Esophagus (tissue), 2 donors: ENCODE measurements around the gene F10. TPM values are rescaled to one million over a fixed set of nuclear protein-coding genes. Genes with fewer than 3 reads are reported as not detected.
"Not testable (repeated sequence)": the region's sequence is repeated elsewhere in the genome, so short reads cannot be mapped to it uniquely, and the experiment has no call there.

Experiments used
- H3K27ac ChIP-seq, 2 donors: one replicate each; pipeline ENCODE4 v1.5.1; 2013; ENCODE audit warnings: low read depth in 2 of 2, mild to moderate bottlenecking in 2 of 2, inconsistent platforms in 1 of 2, low read length in 1 of 2, moderate library complexity in 1 of 2
- H3K27me3 ChIP-seq, 2 donors: one replicate each; pipeline ENCODE4 v1.6.1; 2013; ENCODE audit warnings: low read length in 2 of 2, control low read depth in 1 of 2, mild to moderate bottlenecking in 1 of 2; ENCODE audit not compliant: insufficient read depth in 2 of 2, control insufficient read depth in 1 of 2
- H3K36me3 ChIP-seq, 2 donors: one replicate each; pipeline ENCODE4 v1.6.1; 2013; ENCODE audit warnings: low read length in 1 of 2; ENCODE audit not compliant: control insufficient read depth in 2 of 2, insufficient read depth in 2 of 2
- H3K4me1 ChIP-seq, 2 donors: one replicate each; pipeline ENCODE4 v1.6.1; 2013; ENCODE audit warnings: low read length in 1 of 2; ENCODE audit not compliant: control insufficient read depth in 2 of 2, insufficient read depth in 2 of 2
- H3K4me3 ChIP-seq, 2 donors: one replicate each; pipeline ENCODE4 v1.5.1; 2013; ENCODE audit warnings: low read length in 2 of 2, mild to moderate bottlenecking in 2 of 2, low read depth in 1 of 2, moderate library complexity in 1 of 2
- H3K9me3 ChIP-seq, 2 donors: one replicate each; pipeline ENCODE4 v1.6.1; 2013; ENCODE audit warnings: mild to moderate bottlenecking in 2 of 2, low read depth in 1 of 2, low read length in 1 of 2, moderate library complexity in 1 of 2; ENCODE audit not compliant: control insufficient read depth in 2 of 2, insufficient read depth in 1 of 2
- WGBS, 2 donors: extraction: QIAGEN DNeasy Blood & Tissue Kit; methylation state at CpG; one replicate each; pipeline ENCODE4 v1.1.7; 2013; 5-methylcytosine and 5-hydroxymethylcytosine counted together
- polyA plus RNA-seq, 2 donors: library from polyadenylated mRNA; stranded (reverse); fragments of 200-250 nt; gene quantifications; one replicate each; pipeline ENCODE4 v1.2.3, GENCODE V29; 2013
- donor health status: healthy with polysubstance abuse.
- donor health status: Bipolar disorder and iron deficiency.

F10 gene
- polyA plus RNA-seq, 2 donors, result 1.6 to 4.5 TPM

DNA sequence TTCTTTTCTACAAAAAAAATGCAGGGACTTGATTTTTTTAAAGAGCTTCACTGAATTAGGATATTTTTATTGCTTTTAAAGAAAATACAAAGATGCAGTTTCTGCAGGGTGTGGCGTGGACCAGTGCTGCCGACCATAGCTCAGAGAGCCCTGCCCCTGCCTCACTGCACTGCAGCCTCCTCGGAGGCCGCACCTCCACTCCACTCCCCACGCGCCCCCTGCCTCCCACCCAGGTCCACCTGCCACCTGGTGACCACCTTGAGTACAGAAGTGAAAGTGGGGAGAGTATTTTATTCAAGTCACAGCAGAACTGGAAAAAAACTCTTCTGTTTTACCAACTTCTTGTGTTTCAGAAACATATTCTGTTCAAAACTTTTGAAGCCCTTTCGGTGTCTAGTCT is 24.9 kb upstream of the F10 start:
- H3K36me3 ChIP-seq, result peaks cover 0 to 3% of the 10 kb centered on the region in 2 donors
- H3K4me1 ChIP-seq, result no peaks in the 10 kb centered on the region
- no peak overlapping the region for H3K27ac ChIP-seq
- WGBS, 2 donors, result 88 to 89% methylated on average over 7 of the region's 7 CpGs
- no peak overlapping the region for H3K4me3 ChIP-seq
- no peaks in the 10 kb centered on the region for H3K9me3 ChIP-seq
- H3K27me3 ChIP-seq, result no peaks in the 10 kb centered on the region

DNA sequence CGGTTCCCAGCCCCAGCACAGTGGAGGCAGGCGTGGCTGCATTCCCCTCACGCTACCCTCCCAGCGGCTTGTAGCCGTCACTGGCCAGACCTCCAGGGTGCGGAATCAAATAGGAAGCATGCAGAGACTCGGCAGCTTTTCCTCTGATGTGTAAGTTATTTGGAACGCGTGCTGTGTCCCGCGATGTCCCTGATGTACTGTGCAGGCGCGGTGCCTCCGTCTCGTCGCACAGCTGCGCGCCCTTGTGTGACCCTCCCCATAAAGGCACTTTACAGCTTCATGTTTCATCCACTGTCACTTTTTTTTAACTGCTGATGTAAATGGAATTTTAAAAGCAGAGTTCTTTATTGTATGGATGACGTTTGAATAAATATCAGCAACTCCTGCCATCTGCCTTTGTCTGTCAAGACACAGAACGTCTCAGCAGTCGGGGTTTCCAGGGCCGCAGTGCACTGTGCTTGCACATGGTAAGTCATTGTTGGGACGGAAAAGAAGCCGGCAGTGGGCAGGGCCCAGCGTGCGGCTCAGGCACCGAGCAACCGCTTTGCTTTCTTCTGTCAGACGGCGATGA is 24.4 kb upstream of the F10 start:
- H3K4me1 ChIP-seq, result no peaks in the 10 kb centered on the region
- no peak overlapping the region for H3K4me3 ChIP-seq
- no peak overlapping the region for H3K27ac ChIP-seq
- H3K27me3 ChIP-seq, result no peaks in the 10 kb centered on the region
- H3K36me3 ChIP-seq, result peaks cover 0 to 3% of the 10 kb centered on the region in 2 donors
- H3K9me3 ChIP-seq, result no peaks in the 10 kb centered on the region
- 75 to 79% methylated on average over 30 of the region's 30 CpGs for WGBS, 2 donors

DNA sequence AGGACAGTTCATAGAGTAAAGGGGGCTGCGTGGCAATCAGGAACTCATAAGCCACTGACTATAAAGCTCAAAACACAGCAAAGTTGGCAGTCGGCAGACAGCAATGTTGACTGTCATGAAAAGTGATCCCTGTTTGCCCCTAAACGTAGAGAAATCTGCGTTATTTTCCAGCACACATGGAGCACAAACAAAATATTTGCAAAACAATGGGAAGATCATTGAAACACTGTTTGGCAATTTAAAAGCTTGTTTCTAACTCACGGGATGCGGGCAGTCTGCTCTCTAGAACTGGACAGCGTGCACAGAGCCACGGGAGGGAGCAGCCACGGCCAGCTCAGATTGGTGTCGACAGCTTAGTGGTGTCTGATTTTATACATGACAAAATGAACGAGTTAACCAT is 23.5 kb upstream of the F10 start:
- WGBS, 2 donors, result 90% methylated on average over 11 of the region's 11 CpGs
- H3K9me3 ChIP-seq, result no peaks in the 10 kb centered on the region
- H3K4me3 ChIP-seq, result no peak overlapping the region
- no peaks in the 10 kb centered on the region for H3K4me1 ChIP-seq
- H3K36me3 ChIP-seq, result peaks cover 0 to 3% of the 10 kb centered on the region in 2 donors
- H3K27ac ChIP-seq, result no peak overlapping the region
- no peaks in the 10 kb centered on the region for H3K27me3 ChIP-seq

DNA sequence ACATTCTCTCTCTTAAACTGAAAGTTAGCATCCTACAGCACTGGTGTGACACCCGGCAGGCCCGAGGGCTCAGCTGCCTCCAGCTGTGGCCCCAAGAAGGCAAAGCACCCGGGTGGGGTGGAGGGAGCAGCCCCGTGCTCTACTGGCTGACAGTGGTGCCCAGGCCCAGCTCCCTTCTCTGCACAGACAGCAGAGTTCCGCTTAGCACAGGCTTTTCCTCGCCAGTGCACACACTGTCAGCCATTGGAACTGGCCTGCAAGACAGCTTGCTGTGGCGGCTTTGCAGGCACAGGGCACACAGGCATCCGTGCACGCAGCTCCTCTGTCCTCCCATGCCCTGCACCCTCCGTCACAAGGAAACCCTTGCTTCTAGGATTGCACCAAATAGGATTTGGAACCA is 20.3 kb upstream of the F10 start:
- H3K4me1 ChIP-seq, H3K4me3 ChIP-seq, H3K36me3 ChIP-seq, H3K9me3 ChIP-seq, H3K27ac ChIP-seq, H3K27me3 ChIP-seq: not testable (repeated sequence)
- 62% methylated on average over 9 to 10 of the region's 10 CpGs for WGBS, 2 donors

DNA sequence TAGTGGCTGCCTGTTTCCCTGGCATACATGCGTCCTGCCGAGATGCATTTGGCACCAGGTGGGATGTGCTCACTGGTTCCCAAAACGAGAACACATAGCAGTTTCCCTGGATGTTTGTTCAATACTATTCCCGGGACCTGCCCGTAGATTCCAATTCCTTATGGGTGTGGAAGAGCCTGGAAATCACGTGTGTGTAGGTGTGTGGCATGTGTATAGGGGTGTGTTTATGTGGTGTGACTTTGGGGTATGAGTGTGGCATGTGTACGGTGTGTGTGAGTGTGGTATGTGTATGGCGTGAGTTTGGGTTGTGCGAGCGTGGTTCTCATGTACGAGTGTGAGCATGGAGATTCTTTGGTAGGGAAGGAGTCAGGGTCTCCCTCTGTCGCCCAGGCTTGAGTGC is 19.9 kb upstream of the F10 start:
- WGBS, 2 donors, result 70 to 78% methylated on average over 12 of the region's 12 CpGs
- no peaks in the 10 kb centered on the region for H3K36me3 ChIP-seq
- H3K4me1 ChIP-seq, result no peaks in the 10 kb centered on the region
- no peaks in the 10 kb centered on the region for H3K9me3 ChIP-seq
- no peak overlapping the region for H3K27ac ChIP-seq
- no peaks in the 10 kb centered on the region for H3K27me3 ChIP-seq
- no peak overlapping the region for H3K4me3 ChIP-seq

DNA sequence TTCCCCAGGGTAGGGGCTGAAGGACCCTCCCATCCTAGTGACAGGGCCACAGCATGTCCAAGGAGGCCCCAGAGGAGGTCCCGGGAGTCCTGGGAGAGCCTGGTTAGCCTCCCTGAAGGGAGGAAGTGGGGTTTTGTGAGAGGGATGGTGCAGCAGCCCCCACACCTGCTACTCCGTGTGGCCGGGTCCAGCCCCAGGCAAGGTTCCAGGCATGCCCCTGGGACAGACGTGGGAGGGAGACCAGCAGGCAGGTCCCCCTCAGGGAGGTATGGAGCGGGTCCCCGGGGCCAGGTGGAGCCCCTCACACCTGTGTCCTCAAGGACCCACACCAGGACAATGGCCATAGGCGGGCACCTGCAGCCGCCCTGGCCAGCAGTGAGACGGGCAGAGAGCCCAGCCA is 19.0 kb upstream of the F10 start:
- Histone ChIP-seq H3K9me3 (no peaks in the 10 kb centered on the region), H3K4me1 (no peaks in the 10 kb centered on the region), H3K4me3 (no peak overlapping the region), H3K27ac (no peak overlapping the region), H3K27me3 (no peaks in the 10 kb centered on the region), H3K36me3 (no peaks in the 10 kb centered on the region)
- WGBS, 2 donors, result 62% methylated on average over 8 to 9 of the region's 9 CpGs

DNA sequence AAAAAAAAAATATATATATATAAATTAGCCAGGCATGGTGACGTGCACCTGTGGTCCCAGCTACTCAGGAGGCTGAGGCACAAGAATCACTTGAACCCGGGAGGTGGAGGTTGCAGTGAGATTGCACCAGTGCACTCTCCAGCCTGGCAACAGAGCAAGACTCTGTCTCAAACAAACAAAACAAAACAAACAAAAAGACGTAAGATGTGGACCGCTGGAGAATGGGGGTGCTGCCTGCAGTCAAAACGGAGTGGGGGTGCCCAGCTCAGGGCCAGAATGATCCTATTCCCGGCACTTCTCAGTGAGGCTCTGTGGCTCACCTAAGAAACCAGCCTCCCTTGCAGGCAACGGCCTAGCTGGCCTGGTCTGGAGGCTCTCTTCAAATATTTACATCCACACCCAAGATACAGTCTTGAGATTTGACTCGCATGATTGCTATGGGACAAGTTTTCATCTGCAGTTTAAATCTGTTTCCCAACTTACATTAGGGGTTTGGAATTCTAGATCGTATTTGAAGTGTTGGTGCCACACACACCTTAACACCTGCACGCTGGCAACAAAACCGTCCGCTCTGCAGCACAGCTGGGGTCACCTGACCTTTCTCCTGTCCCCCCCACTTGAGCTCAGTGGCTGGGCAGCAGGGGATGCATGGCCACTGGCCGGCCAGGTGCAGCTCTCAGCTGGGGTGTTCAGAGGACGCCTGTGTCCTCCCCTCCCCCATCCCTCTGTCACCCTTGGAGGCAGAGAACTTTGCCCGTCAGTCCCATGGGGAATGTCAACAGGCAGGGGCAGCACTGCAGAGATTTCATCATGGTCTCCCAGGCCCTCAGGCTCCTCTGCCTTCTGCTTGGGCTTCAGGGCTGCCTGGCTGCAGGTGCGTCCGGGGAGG is 17.3 kb upstream of the F10 start, which contains the start of gene F7:
F7 (plus strand) TSS at position 760 of the 889 bp plus-strand sequence; CDS start at position 811, 51 bp downstream.
- Histone ChIP-seq H3K27ac (no peak within 1 kb of the TSS), H3K27me3 (peaks cover 0 to 11% of the 10 kb centered on the region in 2 donors), H3K9me3 (peaks cover 0 to 4% of the 10 kb centered on the region in 2 donors), H3K4me1 (peaks cover 3 to 7% of the 10 kb centered on the region in 2 donors), H3K4me3 (no peak within 1 kb of the TSS), H3K36me3 (no peaks in the 10 kb centered on the region)
- WGBS, 2 donors, result 42 to 49% methylated on average over 17 of the region's 17 CpGs

DNA sequence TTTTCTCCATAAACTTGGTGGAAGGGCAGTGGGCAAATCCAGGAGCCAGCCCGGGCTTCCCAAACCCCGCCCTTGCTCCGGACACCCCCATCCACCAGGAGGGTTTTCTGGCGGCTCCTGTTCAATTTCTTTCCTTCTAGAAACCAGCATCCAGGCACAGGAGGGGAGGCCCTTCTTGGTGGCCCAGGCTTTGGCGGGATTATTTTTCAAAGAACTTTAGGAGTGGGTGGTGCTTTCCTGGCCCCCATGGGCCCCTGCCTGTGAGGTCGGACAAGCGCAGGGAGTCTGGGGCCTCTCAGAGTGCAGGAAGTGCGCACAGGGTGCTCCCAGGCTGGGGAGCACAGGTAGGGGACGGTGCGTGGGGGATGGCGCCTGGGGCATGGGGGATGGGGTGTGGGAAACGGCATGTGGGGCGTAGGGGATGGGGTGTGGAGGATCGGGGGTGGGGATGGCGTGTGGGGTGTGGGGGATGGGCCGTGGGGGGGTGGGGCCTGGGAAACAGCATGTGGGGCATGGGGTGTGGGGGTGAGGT is 16.6 kb upstream of the F10 start:
- no peak overlapping the region for H3K4me3 ChIP-seq
- H3K4me1 ChIP-seq, result peaks cover 8 to 11% of the 10 kb centered on the region in 2 donors
- H3K9me3 ChIP-seq, result peaks cover 0 to 4% of the 10 kb centered on the region in 2 donors
- peaks cover 3 to 14% of the 10 kb centered on the region in 2 donors for H3K27me3 ChIP-seq
- 43 to 53% methylated on average over 16 of the region's 16 CpGs for WGBS, 2 donors
- H3K36me3 ChIP-seq, result no peaks in the 10 kb centered on the region
- no peak overlapping the region for H3K27ac ChIP-seq

DNA sequence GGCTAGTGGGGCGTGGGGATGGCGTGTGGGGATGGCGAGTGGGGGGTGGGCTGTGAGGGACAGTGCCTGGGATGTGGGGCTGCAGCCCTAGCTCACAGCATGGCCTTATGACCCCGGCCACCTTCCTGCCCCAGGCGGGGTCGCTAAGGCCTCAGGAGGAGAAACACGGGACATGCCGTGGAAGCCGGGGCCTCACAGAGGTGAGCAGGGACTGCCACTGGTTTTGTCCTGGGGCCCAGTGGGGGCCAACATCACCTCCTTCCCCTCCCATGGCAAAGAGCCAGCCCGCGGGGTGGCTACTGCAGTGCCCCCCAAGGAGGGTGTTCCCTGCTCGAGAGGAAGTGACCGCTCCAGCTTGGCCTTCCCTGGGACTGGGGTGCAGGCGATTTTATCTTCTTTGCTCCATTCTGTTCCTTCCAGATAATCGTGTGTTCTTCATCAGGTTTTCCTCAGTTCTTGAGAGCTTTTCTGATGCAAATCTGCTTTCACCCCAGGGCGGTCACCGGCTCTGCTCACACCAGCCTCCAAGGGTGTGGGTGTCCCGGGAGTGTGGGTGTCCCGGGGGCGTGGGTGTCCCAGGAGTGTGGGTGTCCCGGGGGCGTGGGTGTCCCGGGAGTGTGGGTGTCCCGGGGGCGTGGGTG is 15.8 kb upstream of the F10 start:
- H3K4me3 ChIP-seq, result no peak overlapping the region
- WGBS, 2 donors, result 76 to 80% methylated on average over 21 to 25 of the region's 25 CpGs
- H3K27ac ChIP-seq, result no peak overlapping the region
- peaks cover 0 to 4% of the 10 kb centered on the region in 2 donors for H3K9me3 ChIP-seq
- H3K4me1 ChIP-seq, result peaks cover 8 to 11% of the 10 kb centered on the region in 2 donors
- H3K27me3 ChIP-seq, result peaks cover 3 to 14% of the 10 kb centered on the region in 2 donors
- H3K36me3 ChIP-seq, result no peaks in the 10 kb centered on the region
